Measurements from ENCODE around the gene TRIM15. TPM values are rescaled to one million over a fixed set of nuclear protein-coding genes. Genes with fewer than 3 reads are reported as not detected.

TRIM15 gene
- total RNA-seq, 1 donor: not detected

GRCh38 chr6:30142665-30143064 lies 20.7 kb upstream of the TRIM15 start:
- DNase-seq (ENCODE audit: insufficient read length, low spot score, missing footprints): no peak
- no peaks in the 10 kb centered on the region for H3K9me3 ChIP-seq (ENCODE audit: low read depth, low read length)
- no peak overlapping the region for H3K4me2 ChIP-seq (ENCODE audit: insufficient read depth, low read length)
- no peaks in the 10 kb centered on the region for H3K36me3 ChIP-seq (ENCODE audit: insufficient read depth, low read length)
- no peak for TF ChIP-seq CTCF (IDR thresholded peaks at IDR 0.05; ENCODE audit: extremely low read depth, low read depth, low read length)
- no peak overlapping the region for H2AFZ ChIP-seq (ENCODE audit: low read length)
- no peaks in the 10 kb centered on the region for H4K20me1 ChIP-seq (ENCODE audit: insufficient read depth, low read length)
- H3K79me2 ChIP-seq (ENCODE audit: insufficient read depth, low read length): no peaks in the 10 kb centered on the region
- no peak overlapping the region for H3K4me3 ChIP-seq (ENCODE audit: insufficient read depth, low read length)
- peaks cover 62% of the 10 kb centered on the region for H3K27me3 ChIP-seq (ENCODE audit: insufficient read depth, low read length)
- no peak overlapping the region for H3K27ac ChIP-seq (ENCODE audit: low read depth, low read length)
- no peaks in the 10 kb centered on the region for H3K4me1 ChIP-seq (ENCODE audit: insufficient read depth, low read length)

- Histone ChIP-seq H3K27me3 (ENCODE audit: insufficient read depth, low read length) (peaks cover 66% of the 10 kb centered on the region), H4K20me1 (ENCODE audit: insufficient read depth, low read length) (no peaks in the 10 kb centered on the region), H3K27ac (ENCODE audit: low read depth, low read length) (no peak overlapping the region), H3K9me3 (ENCODE audit: low read depth, low read length) (no peaks in the 10 kb centered on the region), H3K4me1 (ENCODE audit: insufficient read depth, low read length) (no peaks in the 10 kb centered on the region), H3K4me3 (ENCODE audit: insufficient read depth, low read length) (no peak overlapping the region), H3K36me3 (ENCODE audit: insufficient read depth, low read length) (no peaks in the 10 kb centered on the region), H2AFZ (ENCODE audit: low read length) (no peak overlapping the region), H3K79me2 (ENCODE audit: insufficient read depth, low read length) (no peaks in the 10 kb centered on the region), H3K4me2 (ENCODE audit: insufficient read depth, low read length) (no peak overlapping the region)
- no peak for DNase-seq (ENCODE audit: insufficient read length, low spot score, missing footprints)
- no peak for TF ChIP-seq CTCF (IDR thresholded peaks at IDR 0.05; ENCODE audit: extremely low read depth, low read depth, low read length)
These were observed 19.6 kb upstream of the TRIM15 start for GRCh38 chr6:30143780-30144179.

- H2AFZ ChIP-seq (ENCODE audit: low read length): no peak overlapping the region
- no peak overlapping the region for H3K4me2 ChIP-seq (ENCODE audit: insufficient read depth, low read length)
- H4K20me1 ChIP-seq (ENCODE audit: insufficient read depth, low read length): no peaks in the 10 kb centered on the region
- no peak for TF ChIP-seq CTCF (IDR thresholded peaks at IDR 0.05; ENCODE audit: extremely low read depth, low read depth, low read length)
- H3K4me1 ChIP-seq (ENCODE audit: insufficient read depth, low read length): no peaks in the 10 kb centered on the region
- no peaks in the 10 kb centered on the region for H3K36me3 ChIP-seq (ENCODE audit: insufficient read depth, low read length)
- H3K79me2 ChIP-seq (ENCODE audit: insufficient read depth, low read length): no peaks in the 10 kb centered on the region
- DNase-seq (ENCODE audit: insufficient read length, low spot score, missing footprints): no peak
- H3K4me3 ChIP-seq (ENCODE audit: insufficient read depth, low read length): no peak overlapping the region
- H3K27me3 ChIP-seq (ENCODE audit: insufficient read depth, low read length): peaks cover 59% of the 10 kb centered on the region
- no peak overlapping the region for H3K27ac ChIP-seq (ENCODE audit: low read depth, low read length)
- H3K9me3 ChIP-seq (ENCODE audit: low read depth, low read length): no peaks in the 10 kb centered on the region
These were observed 18.5 kb upstream of the TRIM15 start for GRCh38 chr6:30144811-30145210.

- no peaks in the 10 kb centered on the region for H3K9me3 ChIP-seq (ENCODE audit: low read depth, low read length)
- H3K79me2 ChIP-seq (ENCODE audit: insufficient read depth, low read length): no peaks in the 10 kb centered on the region
- H3K4me1 ChIP-seq (ENCODE audit: insufficient read depth, low read length): peaks cover 3% of the 10 kb centered on the region
- no peak overlapping the region for H3K4me2 ChIP-seq (ENCODE audit: insufficient read depth, low read length)
- H3K27me3 ChIP-seq (ENCODE audit: insufficient read depth, low read length): peaks cover 57% of the 10 kb centered on the region
- H3K36me3 ChIP-seq (ENCODE audit: insufficient read depth, low read length): no peaks in the 10 kb centered on the region
- TF ChIP-seq CTCF (IDR thresholded peaks at IDR 0.05; ENCODE audit: extremely low read depth, low read depth, low read length): no peak
- no peak overlapping the region for H3K27ac ChIP-seq (ENCODE audit: low read depth, low read length)
- no peaks in the 10 kb centered on the region for H4K20me1 ChIP-seq (ENCODE audit: insufficient read depth, low read length)
- no peak overlapping the region for H2AFZ ChIP-seq (ENCODE audit: low read length)
- no peak for DNase-seq (ENCODE audit: insufficient read length, low spot score, missing footprints)
- no peak overlapping the region for H3K4me3 ChIP-seq (ENCODE audit: insufficient read depth, low read length)
These were observed 17.5 kb upstream of the TRIM15 start for GRCh38 chr6:30145818-30146217.

Measured in osteoblast (primary cell).